HepG2 (cell line): ENCODE data around the gene ABCB7. TPM values are rescaled to one million over a fixed set of nuclear protein-coding genes. Genes with fewer than 3 reads are reported as not detected.

Source experiments
- ATAC-seq: fragments of 200-7000 bp; cut with Tn5 transposase; 3 replicates; pipeline ENCODE4 v1.9.1; 2020; ENCODE audit warnings: mild to moderate bottlenecking, moderate library complexity
- BruUV-seq: library from RNA; stranded (reverse); fragments of 400-500 nt; replicated peaks from 2 replicates; lab custom pipeline; 2021; lab: Mats Ljungman, UMichigan
- CTCF ChIA-PET: fragments of 300-600 bp; formaldehyde crosslinking; extraction: SDS; loops from one replicate; lab custom pipeline; 2021; ENCODE audit warnings: low total read pairs, inconsistent platforms, low intra/inter-chr PET ratio; lab: Yijun Ruan, JAX
- POLR2A ChIA-PET: fragments of 350-600 bp; sonication (Branson Sonifier 250); formaldehyde crosslinking; loops from one replicate; lab custom pipeline; 2020; ENCODE audit warnings: antibody characterized with exemption, inconsistent platforms; lab: Yijun Ruan, JAX
- DNase-seq: peaks from one replicate; pipeline ENCODE4 v3.0.0-alpha.2; 2015; ENCODE audit warnings: low spot score
- FAIRE-seq: peaks from 3 replicates; lab custom pipeline; 2011; peaks lifted over from hg19 to GRCh38; lab: Jason Lieb, UNC
- H2AFZ ChIP-seq: one replicate; pipeline ENCODE4 v1.6.1; 2011; ENCODE audit warnings: low read length, inconsistent platforms
- H3K27ac ChIP-seq: fragments of 300-600 bp; 3 replicates; pipeline ENCODE4 v1.8.0; 2011; ENCODE audit warnings: mixed run types, mild to moderate bottlenecking, mixed read lengths, low read length, inconsistent platforms; ENCODE audit not compliant: insufficient read depth; ENCODE audit errors: extremely low read length
- H3K27me3 ChIP-seq, 2 experiments: fragments of 200-600 bp in 1 of 2; 2 replicates in 1 of 2; 3 replicates in 1 of 2; pipeline versions ENCODE4 v1.6.0 to v1.8.0; 2011; ENCODE audit warnings: low read length in 2 of 2, mild to moderate bottlenecking in 2 of 2, moderate library complexity in 2 of 2, inconsistent platforms in 1 of 2; ENCODE audit not compliant: insufficient read depth in 2 of 2, control insufficient read depth in 1 of 2
- H3K36me3 ChIP-seq, 2 experiments: fragments of 200-600 bp in 1 of 2; replicated peaks in 1 of 2; 2 replicates in 1 of 2; 3 replicates in 1 of 2; pipeline versions ENCODE4 v1.5.1 to v1.8.0; 2011; ENCODE audit warnings: low read length in 2 of 2, inconsistent platforms in 1 of 2; ENCODE audit not compliant: insufficient read depth in 2 of 2, control insufficient read depth in 1 of 2
- H3K4me1 ChIP-seq: 2 replicates; pipeline ENCODE4 v1.5.1; 2012; ENCODE audit warnings: low read length, inconsistent platforms; ENCODE audit not compliant: insufficient read depth
- H3K4me2 ChIP-seq: 2 replicates; pipeline ENCODE4 v1.6.0; 2011; ENCODE audit warnings: low read depth, low read length, inconsistent platforms
- H3K4me3 ChIP-seq, 3 experiments: fragments of 200-600 bp in 1 of 3; sonication (generic), shearing (Covaris generic) in 1 of 3; replicated peaks in 1 of 3; 2 replicates each; pipeline ENCODE4 v1.5.1; 2011 to 2016; ENCODE audit warnings: low read length in 3 of 3, inconsistent platforms in 2 of 3, low read depth in 2 of 3, mild to moderate bottlenecking in 2 of 3, control low read depth in 1 of 3, mixed read lengths in 1 of 3; ENCODE audit not compliant: insufficient read depth in 1 of 3
- H3K79me2 ChIP-seq: one replicate; pipeline ENCODE4 v1.6.1; 2011; ENCODE audit warnings: low read length, inconsistent platforms; ENCODE audit not compliant: insufficient read depth
- H3K9ac ChIP-seq: 2 replicates; pipeline ENCODE4 v1.6.0; 2011; ENCODE audit warnings: mild to moderate bottlenecking, low read depth, low read length, inconsistent platforms; ENCODE audit not compliant: insufficient read depth
- H3K9me3 ChIP-seq: 2 replicates; pipeline ENCODE4 v1.5.1; 2012; ENCODE audit warnings: mild to moderate bottlenecking, low read length
- H4K20me1 ChIP-seq: 2 replicates; pipeline ENCODE4 v1.6.0; 2011; ENCODE audit warnings: inconsistent platforms, mild to moderate bottlenecking, low read length, moderate library complexity; ENCODE audit not compliant: insufficient read depth
- ZBTB26 ChIP-seq: IDR thresholded peaks from 2 replicates; pipeline ENCODE4 v1.6.1; 2016; ENCODE audit warnings: missing compliant biosample characterization, missing genetic modification reagents, borderline replicate concordance
- ZNF660 ChIP-seq: sonication (generic); formaldehyde crosslinking; IDR thresholded peaks from 2 replicates; pipeline ENCODE4 v1.5.1; 2020; ENCODE audit warnings: mild to moderate bottlenecking, low read depth, missing genetic modification reagents, borderline replicate concordance
- ZNF7 ChIP-seq: IDR thresholded peaks from 2 replicates; pipeline ENCODE4 v1.6.1; 2016; ENCODE audit warnings: missing biosample characterization, missing genetic modification reagents
- ZSCAN21 ChIP-seq: sonication (generic); formaldehyde crosslinking; IDR thresholded peaks from 2 replicates; pipeline ENCODE4 v1.8.0; 2022; ENCODE audit warnings: mild to moderate bottlenecking, missing genetic modification reagents, moderate library complexity, borderline replicate concordance
- WGBS: methylation state at CpG from one replicate; pipeline ENCODE4 v1.1.6; 2017; ENCODE audit warnings: low lambda C conversion rate; 5-methylcytosine and 5-hydroxymethylcytosine counted together
- in situ Hi-C: cut with HindIII; loops from 2 replicates; pipeline ENCODE4 v1.10.0; 2017; ENCODE audit warnings: low pct_unique_long_range_greater_than_20kb; ENCODE audit not compliant: extremely low pct_ligation_motif_present
- intact Hi-C: fragments of 100-400 bp; cut with micrococcal nuclease; formaldehyde crosslinking; loops from one replicate; pipeline ENCODE4 v1.10.0; 2022; ENCODE audit not compliant: unreplicated experiment
- polyA plus RNA-seq, 8 experiments: library from polyadenylated mRNA; depleted of rRNA in 3 of 8; stranded (reverse) in 7 of 8; unstranded in 1 of 8; fragments of >200 nt; fragmentation: Illumina TruSeq in 4 of 8; extraction: Trizol in 4 of 8; gene quantifications; 2 replicates each; pipeline versions ENCODE4 v1.2.1 to v1.2.3, GENCODE V29; 2011 to 2016; ENCODE audit warnings: low read depth in 4 of 8, missing spikeins in 1 of 8, mixed read lengths in 1 of 8; ENCODE audit not compliant: insufficient read depth in 1 of 8
- total RNA-seq, 5 experiments: library from RNA; depleted of rRNA; stranded (reverse); fragments of >200 nt; fragmentation: Illumina TruSeq; extraction: Trizol; gene quantifications; 2 replicates each; pipeline ENCODE4 v1.2.3, GENCODE V29; 2016; ENCODE audit warnings: low read depth in 1 of 5

ABCB7 gene
- total and polyA plus RNA-seq, 2 of the 13 experiments (the other 11 are each of a cell fraction or from before 2014, with no cell fraction given), result 27.7 to 28.7 TPM

- TF ChIP-seq ZBTB26 (CRISPR knock-in tag), result no peak
- TF ChIP-seq, all 625 proteins: peak for 0
Observed at GRCh38 chrX:75086731-75087195, 69.3 kb downstream of the ABCB7 start (continued).

GRCh38 chrX:75084757-75085156 lies 71.3 kb downstream of the ABCB7 start:
- no TSS peak for BruUV-seq
- Histone ChIP-seq H4K20me1 (no peaks in the 10 kb centered on the region), H3K4me2 (no peak overlapping the region), H3K9me3 (no peaks in the 10 kb centered on the region), H3K27me3 (no peaks in the 10 kb centered on the region), H3K4me1 (no peaks in the 10 kb centered on the region), H3K9ac (no peak overlapping the region), H3K27ac (no peak overlapping the region), H3K36me3 (no peaks in the 10 kb centered on the region), H3K79me2 (no peaks in the 10 kb centered on the region), H3K4me3 (no peak overlapping the region), H2AFZ (no peak overlapping the region)
- ChIA-PET CTCF (no interaction called here), POLR2A (no interaction called here)
- FAIRE-seq (no peak), DNase-seq (no peak), ATAC-seq (no peak)
- in situ Hi-C loops, result no loop called here
- TF ChIP-seq ZNF7 (CRISPR knock-in tag) (peak; percentile 93), ZSCAN21 (CRISPR knock-in tag) (no peak)
- intact Hi-C loops, result no loop called here

GRCh38 chrX:75076429-75076828 lies 79.7 kb downstream of the ABCB7 start:
- no peak for DNase-seq
- ATAC-seq, result no peak
- in situ Hi-C loops (no loop called here), intact Hi-C loops (no loop called here)
- no peak for TF ChIP-seq ZNF660 (CRISPR knock-in tag)
- H3K4me1 ChIP-seq, result no peaks in the 10 kb centered on the region
- no peak overlapping the region for H3K9ac ChIP-seq
- H2AFZ ChIP-seq, result no peak overlapping the region
- POLR2A ChIA-PET, result no interaction called here
- no peak for FAIRE-seq
- no TSS peak for BruUV-seq
- WGBS, result 100% methylated on average over 1 of the region's 1 CpG
- H3K36me3 ChIP-seq, result no peaks in the 10 kb centered on the region
- H3K4me3 ChIP-seq, result no peak overlapping the region
- H3K27ac ChIP-seq, result no peak overlapping the region
- CTCF ChIA-PET, result no interaction called here
- H3K4me2 ChIP-seq, result no peak overlapping the region
- no peaks in the 10 kb centered on the region for H4K20me1 ChIP-seq
- no peaks in the 10 kb centered on the region for H3K79me2 ChIP-seq
- no peaks in the 10 kb centered on the region for H3K9me3 ChIP-seq
- no peaks in the 10 kb centered on the region for H3K27me3 ChIP-seq
